OCI-LY1 (cell line): Measurements from ENCODE around the gene CDHR3.

Source experiments
- CTCF ChIP-seq: fragments of 200-600 bp; sonication (generic), shearing (Covaris generic); IDR thresholded peaks from 2 replicates; pipeline ENCODE4 v1.5.1; 2017; ENCODE audit warnings: mild to moderate bottlenecking, antibody characterized with exemption, low read length, moderate library complexity, mixed read lengths
- EZH2 ChIP-seq: fragments of 200-600 bp; sonication (generic), shearing (Covaris generic); IDR thresholded peaks from 2 replicates; pipeline ENCODE4 v1.8.0; 2017; ENCODE audit warnings: borderline replicate concordance, mixed run types, mild to moderate bottlenecking, antibody characterized with exemption, low read length, moderate library complexity, mixed read lengths

DNA sequence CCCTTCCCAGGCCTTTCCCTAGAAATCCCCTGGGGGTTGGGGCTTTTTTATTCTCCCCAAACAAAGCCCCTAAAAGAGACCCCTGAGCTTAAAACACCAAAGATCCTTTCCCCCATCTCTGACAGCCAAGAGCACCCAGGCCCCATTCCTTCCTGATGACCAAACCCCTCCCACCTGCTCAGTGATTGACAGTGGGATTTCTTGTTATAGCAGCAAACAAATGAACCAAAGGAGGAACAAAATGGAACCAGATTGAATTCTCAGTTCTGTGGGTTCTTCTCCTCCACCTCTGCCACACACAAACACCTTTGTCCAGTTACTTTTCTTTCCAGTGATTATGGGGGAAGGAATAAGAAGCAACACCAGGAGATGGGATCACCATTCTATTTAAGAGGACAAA lies 21.5 kb upstream of the CDHR3 start:
- TF ChIP-seq CTCF, result no peak
- no peak for TF ChIP-seq EZH2
